ENCODE data around the gene EIF4A2.

- no peak for TF ChIP-seq POLR2A (IDR thresholded peaks at IDR 0.05)
- no peak for TF ChIP-seq CTCF (IDR thresholded peaks at IDR 0.05)
- TF ChIP-seq POLR2AphosphoS5 (IDR thresholded peaks at IDR 0.05; ENCODE audit: insufficient read depth in 1 of 2, low read depth in 1 of 2), result no peak
Observed at GRCh38 chr3:186757686-186758220, 25.6 kb upstream of the EIF4A2 start.
